Epidermal melanocyte (primary cell): ENCODE measurements around the gene GPR15LG.

Source experiments
- DNase-seq: peaks from one replicate; pipeline ENCODE4 v3.0.0; 2011; ENCODE audit warnings: low spot score; ENCODE audit not compliant: insufficient read length

GPR15LG gene

DNA sequence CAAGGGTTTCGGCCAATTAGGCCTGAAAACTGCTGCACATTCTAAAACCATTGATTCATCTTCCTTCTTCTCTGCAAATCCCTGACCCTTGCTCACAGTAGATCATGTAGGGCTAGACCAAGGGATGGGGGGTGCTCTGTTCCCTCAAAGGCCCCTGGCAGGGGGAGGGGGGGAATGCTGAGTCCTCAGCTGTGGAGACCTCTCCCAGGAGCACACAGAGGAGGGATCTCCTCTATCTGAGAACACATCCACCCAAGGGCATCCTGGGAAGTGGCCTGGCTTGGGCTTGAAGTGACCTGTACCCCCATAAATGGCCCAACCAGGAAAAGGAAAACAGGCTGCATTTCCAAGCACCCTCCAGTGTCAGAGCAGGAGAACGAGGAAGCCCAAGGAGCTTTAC, 19.7 kb downstream of the GPR15LG start:
- no peak for DNase-seq

DNA sequence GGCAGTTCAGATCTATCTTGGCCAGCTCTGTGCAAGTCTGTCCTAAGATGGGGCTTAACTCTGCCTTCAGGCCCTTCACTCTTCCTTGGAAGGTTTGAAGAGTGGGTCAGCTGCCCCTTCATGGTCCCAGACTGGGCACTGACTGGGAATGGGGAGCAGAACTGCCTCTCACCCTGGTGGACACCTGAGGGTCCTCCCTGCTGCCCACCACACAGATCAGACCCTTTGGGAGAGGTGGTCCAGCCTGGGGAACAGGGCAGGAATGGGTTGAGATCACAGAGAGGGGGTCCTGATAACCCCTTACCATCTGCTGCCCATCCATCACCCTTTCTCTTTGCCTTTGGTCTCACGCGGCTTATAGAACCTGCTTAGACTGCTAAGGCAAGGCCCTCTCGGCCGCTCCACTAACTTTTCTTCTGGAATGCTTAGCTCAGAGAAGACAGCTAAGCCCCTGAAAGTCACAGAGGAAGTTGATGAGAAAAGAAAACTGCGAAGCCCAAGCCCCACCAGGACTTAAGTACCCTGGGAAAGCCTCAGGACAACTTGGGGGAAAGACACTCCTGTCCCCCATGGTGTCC, 20.3 kb downstream of the GPR15LG start:
- no peak for DNase-seq

DNA sequence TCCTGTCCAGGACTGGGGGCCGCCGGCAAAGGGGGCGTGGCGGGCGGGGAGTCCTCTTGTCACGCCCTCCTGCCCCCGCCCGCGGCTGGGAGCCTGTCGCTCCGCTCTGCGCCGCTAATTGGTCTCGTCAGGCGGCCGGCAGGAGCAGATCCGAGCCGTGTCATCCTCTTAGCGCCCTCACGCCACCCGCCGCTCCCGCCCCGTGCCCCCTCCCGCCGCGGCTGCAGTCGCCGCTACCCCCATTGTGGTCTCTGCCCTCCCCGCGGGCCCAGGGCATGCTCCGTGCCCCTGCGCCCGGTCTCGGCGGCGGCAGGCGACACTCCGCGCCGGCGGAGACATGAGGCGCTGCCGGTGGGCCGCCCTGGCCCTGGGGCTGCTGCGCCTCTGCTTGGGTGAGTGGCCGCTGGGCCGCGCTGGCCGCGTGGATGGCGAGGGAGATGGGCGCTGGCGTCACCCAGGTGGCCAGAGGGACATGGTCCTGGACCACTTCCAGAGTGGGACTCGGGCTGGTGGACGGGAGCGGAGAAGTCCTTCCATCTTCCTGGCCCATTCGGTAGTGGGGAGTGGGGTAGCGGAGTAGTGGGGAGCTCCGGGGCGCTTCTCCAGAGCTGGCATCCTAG, 20.9 kb downstream of the GPR15LG start, which contains the start of gene CDHR1:
Gene CDHR1, plus strand, starts transcription at position 114 of the 620 bp plus-strand sequence. Its CDS starts 224 bp downstream, at position 338.
- no peak for DNase-seq

DNA sequence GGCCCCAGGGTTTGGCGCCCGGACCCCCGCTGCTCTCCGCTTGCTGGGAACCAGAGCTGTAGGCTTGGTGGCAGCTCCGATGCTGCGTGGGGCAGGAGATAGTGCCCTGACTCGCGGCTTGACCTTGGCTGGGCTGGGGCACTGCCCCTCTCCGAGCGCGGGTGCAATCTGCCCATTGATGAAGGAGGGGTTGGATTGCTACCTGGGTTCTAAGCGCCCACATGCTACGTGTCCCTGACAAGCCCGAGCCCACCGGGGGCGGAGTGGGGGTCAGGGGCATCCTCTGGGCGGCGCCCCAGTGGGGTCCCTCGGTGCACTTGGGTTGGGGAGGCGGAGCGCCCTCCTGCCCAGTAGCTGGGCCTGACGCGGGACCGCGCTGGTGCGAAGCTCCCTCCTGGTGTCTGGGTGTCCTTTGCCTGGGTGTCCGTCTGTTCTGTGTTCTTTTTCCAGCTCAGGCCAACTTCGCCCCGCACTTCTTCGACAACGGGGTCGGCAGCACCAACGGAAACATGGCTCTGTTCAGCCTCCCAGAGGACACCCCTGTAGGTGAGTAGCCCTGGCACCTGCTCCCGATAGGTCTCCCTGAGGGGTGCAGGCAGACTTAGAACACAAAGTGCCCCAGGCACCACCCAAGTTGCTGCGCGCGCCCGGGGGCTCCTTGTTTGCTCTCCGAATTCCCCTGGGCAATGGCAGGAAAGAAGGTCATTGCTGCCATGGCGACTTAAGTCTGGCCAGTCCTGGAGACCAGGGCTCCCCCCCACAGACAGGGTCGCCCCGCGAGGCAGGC, 21.6 kb downstream of the GPR15LG start:
- DNase-seq = no peak

DNA sequence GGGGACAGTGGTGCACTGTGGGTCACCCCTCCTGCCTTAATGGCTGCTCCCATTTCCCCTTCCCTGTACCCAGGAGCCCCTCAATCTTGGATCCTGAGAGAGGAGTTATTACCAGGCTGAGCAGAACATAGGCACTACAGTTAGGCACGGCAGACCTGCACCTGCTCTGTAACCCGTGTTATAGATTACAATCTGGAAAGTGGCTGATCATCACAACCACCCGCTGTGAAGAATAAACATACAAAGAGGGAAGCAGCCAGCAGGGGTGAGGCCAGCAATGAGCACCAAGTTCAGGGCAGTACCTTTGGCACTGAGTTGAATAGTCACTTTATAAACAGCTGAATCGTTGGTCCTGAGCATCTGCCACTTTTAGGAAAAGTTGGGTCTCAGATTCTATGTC, 22.5 kb downstream of the GPR15LG start:
- no peak for DNase-seq

DNA sequence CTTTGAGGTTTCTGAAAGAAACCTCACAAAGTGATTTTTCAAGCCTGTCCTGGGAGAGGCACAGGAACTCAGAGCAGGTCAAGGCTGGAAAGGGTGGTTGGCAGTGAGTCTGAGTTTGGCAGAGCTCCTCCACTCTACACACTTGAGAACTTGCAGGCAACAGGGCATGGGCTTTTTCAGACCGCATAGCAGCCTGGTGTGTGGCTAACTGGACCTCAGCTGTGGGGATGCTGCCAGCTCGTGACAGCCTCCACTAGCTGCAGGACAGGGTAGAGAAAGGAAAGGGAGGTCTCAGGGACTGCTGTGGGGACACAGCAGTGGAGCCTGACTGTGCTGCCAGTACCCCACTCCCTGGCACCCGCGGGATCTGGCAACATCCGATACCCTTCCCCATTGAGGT, 23.3 kb downstream of the GPR15LG start:
- DNase-seq = no peak

DNA sequence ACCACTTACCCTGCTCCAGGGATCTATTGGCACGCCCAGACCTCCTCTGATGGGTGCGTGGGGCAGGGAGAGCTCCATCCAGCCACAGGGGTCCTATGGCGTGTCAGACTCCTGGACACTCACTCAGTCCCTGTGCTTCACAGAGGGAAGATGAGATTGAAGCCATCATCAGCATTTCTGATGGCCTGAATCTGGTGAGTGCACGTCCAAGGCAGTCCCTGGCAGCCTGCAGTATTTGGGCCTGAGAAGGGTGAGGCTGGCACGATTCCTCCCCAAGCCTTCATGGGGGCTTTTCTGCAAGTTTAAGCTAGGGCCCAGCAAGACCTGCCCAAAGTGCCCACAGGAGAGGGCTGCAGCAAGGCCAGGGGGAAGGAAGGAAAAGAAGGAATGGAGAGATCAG, 24.0 kb downstream of the GPR15LG start:
- no peak for DNase-seq

DNA sequence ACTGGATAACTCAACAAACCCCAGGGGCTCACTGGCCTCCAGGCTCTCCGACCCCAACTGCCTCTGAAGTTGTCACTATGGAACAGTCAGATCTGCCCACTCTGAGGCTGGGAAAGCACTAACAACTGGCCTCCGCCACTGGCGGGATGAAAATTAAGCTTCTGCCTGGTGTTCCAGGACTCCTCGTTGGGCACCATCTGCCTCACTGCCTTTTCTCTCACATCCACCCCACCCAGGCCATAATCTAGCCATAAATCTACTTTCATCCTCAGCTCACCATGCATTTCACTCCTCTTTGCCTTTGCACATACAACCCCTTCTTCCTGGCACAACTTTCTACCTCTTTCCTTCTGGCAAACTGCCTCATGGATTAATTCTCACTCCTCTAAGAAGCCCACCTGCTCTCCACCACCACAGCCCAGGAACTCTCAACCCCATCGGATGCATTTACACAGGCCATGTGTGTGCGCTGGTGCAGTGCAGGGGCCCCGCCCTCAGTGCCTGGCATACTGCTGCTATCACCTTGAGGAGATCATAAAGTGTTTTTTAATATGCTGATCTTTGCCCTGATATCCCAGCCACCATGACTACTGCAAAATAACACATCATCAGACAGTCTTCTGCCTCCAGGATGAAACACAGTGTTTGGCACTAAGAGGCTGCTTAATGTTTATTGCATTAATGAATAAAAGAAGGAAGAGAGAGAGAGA, 24.8 kb downstream of the GPR15LG start:
- no peak for DNase-seq

DNA sequence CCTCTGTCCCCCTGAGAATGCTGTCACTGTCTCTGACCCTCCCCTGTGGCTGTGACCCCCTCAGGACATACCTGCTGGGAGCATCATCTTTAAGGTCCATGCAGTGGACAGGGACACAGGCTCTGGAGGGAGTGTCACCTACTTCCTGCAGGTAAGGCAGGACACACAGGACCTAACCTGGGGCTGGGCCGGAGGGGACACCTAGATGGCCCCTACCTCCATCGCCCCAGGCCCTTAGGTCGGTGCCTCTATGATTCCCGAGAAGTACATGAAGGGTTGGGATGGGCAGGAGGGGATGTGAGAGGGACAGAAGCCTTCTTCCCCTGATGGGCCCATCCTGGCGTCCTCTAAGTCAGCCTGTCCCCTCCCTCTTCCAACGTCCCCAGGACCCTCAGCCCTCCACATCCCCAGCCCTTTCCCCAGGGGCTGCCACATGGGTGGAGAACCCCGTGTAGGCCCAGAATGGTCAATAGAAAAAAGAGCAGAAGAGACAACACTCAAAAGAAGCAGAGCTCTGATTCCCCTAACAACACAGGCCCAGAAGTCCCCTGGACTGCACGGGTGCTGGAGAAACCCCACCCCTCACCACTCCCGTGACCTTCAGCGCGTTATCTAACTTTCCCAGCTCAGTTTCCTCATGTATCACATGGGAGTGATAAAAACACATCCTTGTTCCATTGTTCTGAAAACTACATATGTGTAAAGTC, 27.1 kb downstream of the GPR15LG start:
- no peak for DNase-seq

DNA sequence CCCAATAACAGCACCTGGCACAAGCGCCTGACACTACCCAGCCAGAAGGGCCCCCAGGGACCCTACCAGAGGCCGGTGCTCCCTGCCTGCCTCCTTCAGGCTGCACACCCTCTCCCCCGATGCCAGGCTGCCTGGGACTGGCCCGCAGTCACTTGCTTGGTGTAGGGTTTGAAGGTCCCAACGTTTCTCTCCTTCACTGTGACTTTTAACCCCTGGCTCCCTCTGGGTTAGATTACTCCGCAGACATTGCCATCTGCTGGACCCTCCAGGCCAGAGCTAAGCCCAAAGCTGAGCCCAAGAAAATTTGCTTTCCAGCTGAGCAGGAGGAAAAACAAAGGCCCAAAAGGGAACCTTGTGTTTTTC, 27.6 kb downstream of the GPR15LG start:
- DNase-seq = no peak

DNA sequence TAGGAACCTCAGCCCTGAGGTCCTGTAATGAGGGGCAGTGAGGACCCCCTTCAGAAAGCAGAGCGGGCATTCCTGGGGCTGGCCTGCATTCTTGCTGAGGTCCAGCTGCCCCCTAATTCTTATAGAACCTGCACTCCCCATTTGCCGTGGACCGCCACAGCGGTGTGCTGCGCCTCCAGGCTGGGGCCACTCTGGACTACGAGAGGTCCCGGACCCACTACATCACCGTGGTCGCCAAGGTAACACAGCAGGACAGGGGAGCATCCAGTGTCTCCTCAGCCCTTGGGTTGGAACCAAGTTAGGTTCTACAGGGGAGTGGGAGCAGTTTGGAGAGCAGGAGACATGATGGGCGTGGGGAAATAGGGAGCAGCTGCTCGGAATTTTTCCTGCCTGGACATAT, 28.1 kb downstream of the GPR15LG start:
- no peak for DNase-seq

DNA sequence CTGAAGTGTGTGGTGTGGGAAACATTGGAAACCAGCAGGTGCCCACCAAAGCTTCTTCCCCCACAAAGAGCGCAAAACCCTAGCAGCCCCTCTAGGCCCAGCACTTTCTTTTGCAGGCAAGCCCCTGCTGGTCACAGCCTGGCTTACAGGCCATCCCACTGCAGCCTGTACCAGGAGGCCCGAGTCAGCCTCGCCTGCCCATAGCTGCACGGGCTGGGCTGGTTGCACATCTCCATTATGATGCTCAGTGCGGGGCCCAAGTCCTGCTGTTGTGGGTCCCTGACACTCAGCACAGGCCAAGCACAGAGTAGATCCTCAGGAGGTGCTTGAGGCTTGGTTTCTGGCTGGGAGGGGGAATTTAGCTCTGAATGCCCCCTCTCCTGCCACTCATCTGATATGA, 28.7 kb downstream of the GPR15LG start:
- DNase-seq = no peak

DNA sequence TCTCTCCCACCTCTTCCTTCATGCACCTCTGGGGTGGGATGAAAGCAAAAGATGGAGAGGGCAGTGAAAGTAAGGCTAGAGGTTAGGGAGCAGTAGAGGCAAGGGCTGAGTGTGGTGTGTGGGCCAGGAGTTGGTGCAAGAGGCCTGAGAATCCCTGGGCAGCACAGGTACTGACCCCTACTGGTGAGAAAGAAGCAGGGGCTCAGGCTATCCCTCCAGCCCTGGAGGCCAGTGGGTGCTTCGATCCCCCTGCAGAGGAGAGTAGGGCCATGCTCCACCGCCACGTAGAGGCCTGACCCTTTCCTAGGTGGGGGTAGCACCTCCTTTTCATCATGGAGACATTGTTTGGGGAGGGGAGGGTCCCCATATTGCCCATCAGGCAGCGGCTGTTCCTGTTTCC, 30.5 kb downstream of the GPR15LG start:
- no peak for DNase-seq

DNA sequence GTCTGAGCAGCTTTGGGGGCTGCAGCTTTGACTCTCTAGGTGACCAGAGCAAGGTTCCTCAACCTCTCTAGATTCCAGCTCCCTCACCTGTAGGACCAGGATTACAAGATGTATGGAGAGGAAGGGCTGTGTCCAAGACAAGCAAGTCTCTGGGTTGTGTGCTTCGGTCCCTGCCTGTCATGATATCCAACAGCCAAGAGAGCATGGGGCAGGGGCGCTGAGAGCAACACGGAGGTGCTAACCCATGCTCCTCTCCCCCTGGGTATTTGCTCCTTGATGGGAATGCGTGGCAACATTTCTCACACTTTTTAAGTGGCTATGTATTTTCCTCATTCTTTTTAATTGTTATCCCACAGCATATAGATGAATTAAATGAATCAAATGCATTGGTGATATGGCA, 31.0 kb downstream of the GPR15LG start:
- no peak for DNase-seq

DNA sequence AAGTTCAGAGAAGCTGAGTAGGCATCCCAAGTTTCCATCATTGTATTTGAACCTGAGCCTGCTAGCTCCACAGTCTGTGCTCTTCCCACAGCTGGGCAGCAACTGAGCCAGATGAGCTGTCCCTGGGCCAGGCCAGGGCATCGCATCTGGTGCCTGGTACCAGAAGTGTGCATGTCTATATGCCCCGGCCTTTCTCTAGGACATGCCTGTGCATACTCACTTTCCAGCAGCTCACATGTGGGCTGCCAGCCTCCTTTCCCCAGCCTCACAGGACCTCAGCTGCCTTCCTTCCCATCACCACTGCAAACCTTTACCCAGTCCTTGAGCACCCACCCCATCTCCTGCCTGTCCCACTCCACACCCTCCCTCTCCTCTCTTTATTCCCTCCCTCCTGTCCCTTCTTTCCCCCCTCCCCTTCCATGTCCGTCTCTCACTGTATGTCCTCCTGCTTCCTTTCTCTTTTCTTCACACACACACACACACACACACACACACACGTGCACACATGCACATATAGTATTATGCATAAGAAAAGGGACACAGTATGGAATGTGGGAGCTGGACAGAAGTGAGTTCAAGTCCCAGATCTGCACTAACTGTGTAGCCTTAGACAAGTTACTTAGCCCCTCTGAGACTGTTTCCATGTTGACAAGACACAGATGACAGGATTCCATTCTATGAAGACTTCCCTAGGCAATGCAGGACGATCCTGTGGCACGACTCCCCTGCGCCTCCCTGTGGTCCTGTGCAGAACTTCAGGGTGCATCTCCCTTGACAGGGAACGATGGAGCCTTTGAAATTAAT, 31.6 kb downstream of the GPR15LG start:
- DNase-seq = peak; percentile 79

DNA sequence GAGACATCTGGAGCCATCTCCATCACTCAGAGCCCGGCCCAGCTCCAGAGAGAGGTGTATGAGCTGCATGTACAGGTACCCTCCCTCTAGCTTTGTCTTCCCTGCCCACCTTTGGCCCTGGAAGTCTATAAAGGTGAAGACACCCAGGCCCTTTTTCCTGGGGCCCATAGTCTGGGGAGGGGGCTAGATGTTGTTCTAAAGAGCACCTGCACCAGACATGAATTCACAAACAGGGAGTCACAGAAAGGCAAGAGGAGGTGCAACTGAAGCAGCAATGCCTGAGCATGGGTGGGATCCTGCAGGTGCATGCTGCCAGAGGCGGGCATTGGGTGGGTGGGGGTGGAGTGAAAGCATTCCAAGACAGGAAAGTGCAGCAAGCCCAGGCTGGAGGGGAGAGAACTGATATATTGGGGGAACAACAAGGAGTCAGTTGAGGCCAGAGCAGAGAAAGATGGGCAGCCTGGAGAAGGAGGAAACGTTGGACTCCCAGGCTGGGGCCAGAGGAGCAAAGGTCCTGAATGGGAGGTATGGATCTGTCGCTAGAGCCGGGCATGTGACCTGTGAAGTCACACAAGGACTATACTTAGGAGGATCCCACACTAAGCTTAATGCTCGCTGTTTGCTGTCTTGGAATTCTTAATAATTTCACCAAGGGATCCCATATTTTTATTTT, 32.4 kb downstream of the GPR15LG start:
- DNase-seq = no peak

DNA sequence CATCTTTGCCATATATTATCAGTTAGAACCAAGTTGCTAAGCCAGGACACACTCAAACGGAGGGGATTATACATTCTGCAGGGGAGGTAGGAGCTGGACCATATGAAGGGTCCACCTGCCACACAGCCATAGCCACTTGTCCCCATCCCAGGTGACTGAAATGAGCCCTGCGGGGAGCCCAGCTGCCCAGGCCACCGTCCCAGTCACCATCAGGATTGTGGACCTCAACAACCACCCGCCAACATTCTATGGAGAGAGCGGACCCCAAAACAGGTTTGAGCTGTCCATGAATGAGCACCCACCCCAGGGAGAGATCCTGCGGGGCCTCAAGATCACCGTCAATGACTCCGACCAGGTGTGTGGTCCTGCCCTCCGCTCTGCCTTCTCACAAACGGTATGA, 34.4 kb downstream of the GPR15LG start:
- DNase-seq = no peak

DNA sequence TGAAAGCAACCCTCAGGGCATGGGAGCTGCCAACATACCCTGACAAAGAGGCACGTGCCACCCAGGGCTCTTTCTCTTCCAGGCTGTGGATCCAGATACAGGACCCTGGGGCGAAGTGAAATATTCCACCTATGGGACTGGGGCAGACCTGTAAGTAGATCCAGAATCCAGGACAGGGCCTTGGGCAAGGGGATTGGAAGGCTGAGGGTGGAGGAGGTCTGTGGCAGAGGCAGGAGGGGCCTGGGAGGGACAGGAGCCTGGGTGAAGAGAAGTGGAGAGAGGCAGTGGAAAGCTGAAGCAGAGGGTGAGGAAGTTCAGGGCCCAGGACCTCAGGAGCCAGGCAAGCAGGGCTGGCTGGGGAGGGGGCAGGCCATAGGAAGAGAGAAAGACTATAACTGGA, 38.0 kb downstream of the GPR15LG start:
- DNase-seq = no peak

DNA sequence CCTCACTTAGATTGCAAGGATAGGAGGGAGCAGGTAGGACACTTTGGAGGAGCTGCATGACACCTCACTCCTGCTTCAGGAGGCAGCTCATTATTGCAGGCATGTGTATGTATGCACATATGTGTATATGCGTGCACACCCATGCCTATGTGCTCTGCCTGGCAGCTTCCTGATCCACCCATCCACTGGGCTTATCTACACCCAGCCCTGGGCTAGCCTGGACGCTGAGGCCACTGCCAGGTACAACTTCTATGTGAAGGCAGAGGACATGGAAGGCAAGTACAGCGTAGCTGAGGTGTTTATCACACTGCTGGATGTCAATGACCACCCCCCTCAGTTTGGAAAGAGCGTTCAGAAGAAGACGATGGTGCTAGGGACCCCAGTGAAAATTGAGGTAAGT, 38.4 kb downstream of the GPR15LG start:
- DNase-seq = no peak

DNA sequence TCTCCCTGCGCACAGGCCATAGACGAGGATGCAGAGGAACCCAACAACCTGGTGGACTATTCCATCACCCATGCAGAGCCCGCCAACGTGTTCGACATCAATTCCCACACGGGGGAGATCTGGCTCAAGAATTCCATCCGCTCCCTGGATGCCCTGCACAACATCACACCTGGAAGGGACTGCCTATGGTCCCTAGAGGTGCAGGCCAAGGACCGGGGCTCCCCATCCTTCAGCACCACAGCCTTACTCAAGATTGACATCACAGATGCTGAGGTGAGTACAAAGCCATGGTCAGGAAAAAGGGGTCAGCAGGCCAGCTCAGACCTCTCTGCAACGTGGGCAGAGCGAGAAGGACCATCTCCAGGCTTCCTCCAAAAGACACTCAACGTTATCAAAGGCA, 39.5 kb downstream of the GPR15LG start:
- DNase-seq = no peak
